ELF-1 (cell line): Measurements from ENCODE around the gene LTN1.
"Not testable (repeated sequence)": the region's sequence is repeated elsewhere in the genome, so short reads cannot be mapped to it uniquely, and the experiment has no call there.

Source experiments
- DNase-seq: peaks from one replicate; pipeline ENCODE4 v3.0.0-alpha.2; 2016; ENCODE audit warnings: low read depth, low spot score

LTN1 gene

GRCh38 chr21:28992526-28993292 lies at the start of gene LTN1:
LTN1 (minus strand) TSS chr21:28992877; CDS start chr21:28992805, 72 bp downstream.
- peak; percentile 99 for DNase-seq

GRCh38 chr21:29034678-29035077 lies 42.0 kb upstream of the LTN1 start:
- DNase-seq: no peak

GRCh38 chr21:29033871-29034270 lies 41.2 kb upstream of the LTN1 start:
- no peak for DNase-seq

DNA sequence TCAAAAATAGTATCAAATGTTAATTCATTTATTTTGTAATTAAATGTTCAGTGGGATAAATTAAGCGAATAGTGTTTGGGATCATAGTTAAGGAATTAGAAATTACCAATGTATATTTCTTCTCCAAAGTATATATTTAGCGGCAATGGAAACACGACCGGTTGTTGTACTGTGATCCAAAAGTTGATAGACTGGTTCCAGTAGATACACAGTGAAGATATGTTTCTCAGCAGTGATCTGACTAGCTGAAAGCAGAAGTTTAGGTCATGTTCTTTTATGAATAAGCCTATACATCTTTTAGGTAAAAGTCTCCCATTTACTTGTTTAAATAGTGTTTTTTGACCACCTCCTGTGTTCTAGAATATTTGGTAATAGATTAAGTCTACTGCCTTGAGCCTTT lies 40.6 kb upstream of the LTN1 start:
- no peak for DNase-seq

GRCh38 chr21:29030909-29031308 lies 38.2 kb upstream of the LTN1 start:
- no peak for DNase-seq

- DNase-seq: no peak
Measured at GRCh38 chr21:29029524-29029923, 36.8 kb upstream of the LTN1 start.

GRCh38 chr21:29025328-29025713 lies 32.6 kb upstream of the LTN1 start:
- no peak for DNase-seq

GRCh38 chr21:29024474-29025327 lies 32.0 kb upstream of the LTN1 start, which contains the start of gene USP16:
USP16 (plus strand) TSS chr21:29024668; CDS start chr21:29027914, 3,246 bp downstream.
- peak; percentile 98 for DNase-seq

DNA sequence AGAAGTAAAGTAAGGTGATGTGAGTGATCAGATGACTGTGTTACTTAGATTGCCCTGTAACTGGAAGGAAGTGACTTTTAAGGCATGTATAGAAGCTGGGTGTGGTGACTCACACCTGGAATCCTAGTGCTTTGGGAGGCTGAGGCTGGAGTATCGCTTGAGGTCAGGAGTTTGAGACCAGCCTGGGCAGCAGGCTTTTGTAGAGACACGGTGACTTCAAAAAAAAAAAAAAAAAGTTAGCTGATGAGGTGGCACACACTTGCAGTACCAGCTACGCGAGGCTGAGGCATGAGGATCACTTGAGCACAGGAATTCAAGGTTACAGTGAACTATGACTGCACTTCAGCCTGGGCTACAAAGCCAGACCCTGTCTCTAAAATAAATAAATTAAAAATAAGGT lies 29.5 kb upstream of the LTN1 start:
- DNase-seq: peak; percentile 5

DNA sequence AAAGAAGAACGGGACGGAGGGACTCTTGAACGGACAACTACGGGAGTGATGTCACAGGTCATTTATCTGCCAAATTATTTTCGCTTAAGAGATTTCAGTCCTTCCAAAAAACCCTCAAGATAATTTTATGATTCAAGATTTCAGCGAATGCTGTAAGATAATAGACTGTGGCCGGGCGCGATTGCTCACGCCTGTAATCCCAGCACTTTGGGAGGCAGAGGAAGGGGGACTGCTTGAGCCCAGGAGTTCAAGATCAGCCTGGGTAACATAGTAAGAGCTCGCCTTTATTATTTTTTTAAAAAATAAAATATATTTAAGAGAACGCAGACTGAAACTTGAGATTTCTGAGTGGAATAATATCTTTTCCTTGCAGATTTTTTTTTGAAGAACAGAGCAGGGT lies 25.9 kb upstream of the LTN1 start:
- DNase-seq: peak; percentile 6

DNA sequence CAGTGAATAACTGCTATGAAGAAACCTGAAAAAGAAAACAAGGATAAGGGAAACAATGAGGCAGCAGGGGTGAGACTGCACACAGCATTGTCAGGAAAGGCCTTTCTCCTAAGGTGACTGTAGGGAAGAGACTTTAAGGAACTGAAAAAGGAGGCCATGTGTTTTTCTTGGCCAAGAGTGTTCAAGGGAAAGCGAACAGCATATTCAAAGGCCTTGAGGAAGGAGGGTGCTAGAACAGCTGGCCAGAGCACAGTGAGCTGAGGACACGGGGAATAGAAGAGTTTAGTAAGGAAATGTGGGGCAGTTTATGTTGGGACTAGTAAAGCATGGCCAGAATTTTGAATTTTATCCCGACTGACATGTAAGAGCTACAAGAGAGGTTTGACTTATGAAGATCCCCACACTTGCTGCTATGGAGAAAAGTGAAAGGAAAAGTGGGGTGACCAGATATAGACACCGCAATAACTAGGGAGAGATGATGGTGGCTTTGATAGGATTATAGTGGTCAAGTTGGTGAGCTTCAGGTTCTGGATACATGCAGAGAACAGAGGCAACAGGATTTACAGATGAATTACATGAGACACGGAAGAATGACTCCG lies 25.1 kb upstream of the LTN1 start:
- no peak for DNase-seq

GRCh38 chr21:29011236-29011635 lies 18.6 kb upstream of the LTN1 start:
- not testable (repeated sequence) for DNase-seq

- no peak for DNase-seq
Measured at GRCh38 chr21:29008367-29008766, 15.7 kb upstream of the LTN1 start.

DNA sequence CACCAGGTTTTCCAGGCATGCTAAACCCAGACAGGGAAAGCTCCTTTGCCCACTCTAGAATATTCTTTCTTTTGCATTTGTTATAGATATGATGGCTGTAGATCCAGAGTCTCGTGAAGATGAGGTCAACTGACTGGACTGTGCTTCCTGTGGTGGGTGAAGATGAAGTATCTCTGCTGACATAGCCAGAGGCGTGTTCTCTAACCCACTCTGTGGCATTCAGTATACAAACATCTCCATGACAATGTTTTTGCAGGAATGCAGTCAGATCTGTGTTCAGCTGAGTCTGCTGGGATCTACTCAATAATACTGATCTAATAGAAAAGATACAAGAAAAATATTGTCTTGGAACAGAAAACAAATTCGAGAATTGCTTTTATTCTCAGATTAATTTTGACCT lies 15.1 kb upstream of the LTN1 start:
- DNase-seq: peak; percentile 12

DNA sequence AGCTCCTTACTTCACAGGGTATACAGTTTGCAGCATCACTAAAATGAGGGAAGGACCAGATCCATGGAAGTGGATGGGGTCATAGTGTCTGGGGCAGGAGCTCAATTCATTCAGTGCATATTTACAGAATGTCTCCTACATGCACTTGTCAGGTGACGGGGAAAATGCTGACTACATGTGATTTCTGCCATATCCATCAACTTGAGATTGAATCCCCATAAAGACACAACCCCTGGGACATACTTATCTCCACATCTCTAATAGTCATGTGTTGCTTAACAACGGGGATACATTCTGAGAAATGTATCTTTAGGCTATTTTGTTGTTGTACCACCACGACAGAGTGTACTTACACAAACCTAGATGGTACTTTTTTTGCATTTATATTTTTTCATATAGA lies 14.5 kb upstream of the LTN1 start:
- DNase-seq: no peak

DNA sequence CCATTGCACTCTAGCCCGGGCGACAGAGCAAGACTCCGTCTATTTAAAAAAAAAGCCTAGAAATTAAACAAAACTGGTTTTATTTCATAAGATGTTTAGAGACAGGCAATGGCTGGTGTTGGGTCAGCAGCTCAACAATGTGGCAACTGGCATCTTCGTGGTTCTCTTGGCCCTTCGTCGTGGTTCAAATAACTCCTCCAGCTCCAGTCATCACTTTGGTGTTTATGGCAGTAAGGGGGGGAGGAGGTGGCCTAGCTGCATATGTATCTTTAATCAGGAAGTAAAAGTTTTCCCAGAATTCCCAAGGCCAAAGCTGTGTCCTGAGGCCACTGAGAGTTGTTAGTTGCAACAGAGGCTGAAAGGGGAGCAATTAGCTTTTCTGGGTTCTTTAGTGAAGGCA lies 13.0 kb upstream of the LTN1 start:
- DNase-seq: no peak

GRCh38 chr21:29002442-29003144 lies 9.9 kb upstream of the LTN1 start:
- peak; percentile 97 for DNase-seq

GRCh38 chr21:28993293-28993629 lies 584 bp upstream of the LTN1 start:
- no peak for DNase-seq

- peak; percentile 17 for DNase-seq
Measured at GRCh38 chr21:28991861-28992525, 684 bp downstream of the LTN1 start.

DNA sequence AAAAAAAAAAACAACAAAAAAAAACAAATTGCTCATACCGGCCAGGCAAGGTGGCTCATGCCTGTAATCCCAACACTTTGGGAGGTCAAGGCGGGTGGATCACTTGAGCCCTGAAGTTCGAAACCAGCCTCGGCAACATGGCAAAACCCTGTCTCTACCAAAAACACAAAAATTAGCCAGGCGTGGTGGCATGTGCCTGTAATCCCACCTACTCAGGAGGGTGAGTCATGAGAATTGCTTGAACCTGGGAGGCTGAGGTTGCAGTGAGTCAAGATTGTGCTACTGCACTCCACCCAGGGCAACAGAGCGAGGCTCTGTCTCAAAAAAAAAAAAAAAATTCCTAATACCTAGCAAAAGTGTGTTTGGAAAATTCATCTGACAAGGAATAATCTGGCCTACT lies 4.5 kb downstream of the LTN1 start:
- not testable (repeated sequence) for DNase-seq

DNA sequence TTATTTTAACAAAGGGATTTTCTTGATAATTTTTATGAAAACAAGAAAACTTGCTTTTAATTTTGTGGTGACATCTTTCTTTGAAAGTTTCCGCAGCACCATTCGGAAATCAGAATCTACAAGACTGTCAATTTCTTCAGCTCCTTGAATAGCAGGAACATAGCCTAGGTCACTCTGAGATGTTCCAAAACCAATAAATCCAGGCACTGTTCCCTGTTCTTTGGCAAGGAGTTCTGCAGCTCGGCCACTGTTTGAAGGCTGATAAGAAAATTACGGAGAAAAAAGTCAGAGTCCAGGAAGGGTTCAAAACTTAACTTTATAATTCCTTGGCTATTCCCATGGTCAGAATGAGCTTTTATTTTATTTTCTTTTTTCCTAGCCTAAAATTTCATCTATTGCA lies 6.0 kb downstream of the LTN1 start:
- DNase-seq: no peak
